Lung (tissue), 12 donors: ENCODE measurements around the gene ADAM12. TPM values are rescaled to one million over a fixed set of nuclear protein-coding genes. Genes with fewer than 3 reads are reported as not detected.

ENCODE experiments used
- ATAC-seq: fragments of 200-7000 bp; cut with Tn5 transposase; one replicate; pipeline ENCODE4 v1.9.1; 2020; ENCODE audit warnings: moderate number of reproducible peaks; ENCODE audit not compliant: insufficient read depth, low FRiP score
- DNase-seq, 3 donors: peaks; one replicate each; pipeline ENCODE4 v3.0.0-alpha.2; 2013 to 2017
- H3K27ac ChIP-seq, 2 donors: one replicate each; pipeline ENCODE4 v1.5.1; 2013; ENCODE audit warnings: mild to moderate bottlenecking in 2 of 2, moderate library complexity in 2 of 2, control low read depth in 1 of 2, inconsistent platforms in 1 of 2, low read depth in 1 of 2, low read length in 1 of 2
- H3K27me3 ChIP-seq, 3 donors: one replicate each; pipeline ENCODE4 v1.5.1; 2013; ENCODE audit warnings: low read length in 2 of 3; ENCODE audit not compliant: control insufficient read depth in 3 of 3, insufficient read depth in 3 of 3
- H3K36me3 ChIP-seq, 4 donors: one replicate each; pipeline ENCODE4 v1.5.1; 2013; ENCODE audit warnings: low read length in 4 of 4, mild to moderate bottlenecking in 1 of 4, moderate library complexity in 1 of 4; ENCODE audit not compliant: control insufficient read depth in 4 of 4, insufficient read depth in 4 of 4
- H3K4me1 ChIP-seq, 5 donors: one replicate each; pipeline ENCODE4 v1.5.1; 2013; ENCODE audit warnings: low read length in 5 of 5, mild to moderate bottlenecking in 2 of 5, moderate library complexity in 1 of 5; ENCODE audit not compliant: control insufficient read depth in 5 of 5, insufficient read depth in 5 of 5
- H3K4me3 ChIP-seq: one replicate; pipeline ENCODE4 v1.5.1; 2013; ENCODE audit warnings: mild to moderate bottlenecking, control low read depth, moderate library complexity
- H3K9ac ChIP-seq, 2 donors: one replicate each; pipeline ENCODE4 v1.5.1; 2013; ENCODE audit warnings: low read length in 2 of 2, control low read depth in 1 of 2; ENCODE audit not compliant: insufficient read depth in 1 of 2
- H3K9me3 ChIP-seq, 4 donors: one replicate each; pipeline ENCODE4 v1.5.1; 2013; ENCODE audit warnings: low read length in 3 of 4, mild to moderate bottlenecking in 1 of 4, moderate library complexity in 1 of 4; ENCODE audit not compliant: control insufficient read depth in 4 of 4, insufficient read depth in 3 of 4
- WGBS, 2 donors: extraction: QIAGEN DNeasy Blood & Tissue Kit; methylation state at CpG; one replicate each; pipeline ENCODE4 v1.1.7; 2013; 5-methylcytosine and 5-hydroxymethylcytosine counted together
- polyA plus RNA-seq, 2 donors: library from polyadenylated mRNA; stranded (reverse); fragments of 200-250 nt; gene quantifications; one replicate each; pipeline ENCODE4 v1.2.1, GENCODE V29; 2013
- total RNA-seq, 2 donors: library from RNA; depleted of rRNA in 1 of 2; stranded (reverse); fragments of >200 nt in 1 of 2; gene quantifications; one replicate each; pipeline ENCODE4 v1.2.1, GENCODE V29; 2014 to 2021
- TF ChIP-seq, protein P1 (sequence below): IDR thresholded peaks from 2 replicates; pipeline ENCODE4 v1.5.1; 2012; ENCODE audit warnings: mild to moderate bottlenecking; ENCODE audit errors: control extremely low read depth, extremely low read depth
- donor health status: control.
- donor health status: control.
- donor health status: Bipolar disorder and iron deficiency.
- donor health status: healthy.
- donor health status: DM: yes; HTN: yes; CAD: no.

Gene ADAM12
- total and polyA plus RNA-seq, 4 donors, result 0.16 to 5.8 (median 0.85) TPM

GRCh38 chr10:126117196-126117595 is 271.1 kb downstream of the ADAM12 start:
- Histone ChIP-seq H3K9ac (no peak overlapping the region), H3K4me1 (peaks cover 0 to 8% (median 5%) of the 10 kb centered on the region in 5 donors), H3K27me3 (no peaks in the 10 kb centered on the region), H3K27ac (no peak overlapping the region), H3K36me3 (peaks cover 0 to 2% (median 0%) of the 10 kb centered on the region in 4 donors), H3K9me3 (peaks cover 0 to 3% (median 0%) of the 10 kb centered on the region in 4 donors), H3K4me3 (no peak overlapping the region)
- no peak for ATAC-seq
- TF ChIP-seq, protein P1, sequence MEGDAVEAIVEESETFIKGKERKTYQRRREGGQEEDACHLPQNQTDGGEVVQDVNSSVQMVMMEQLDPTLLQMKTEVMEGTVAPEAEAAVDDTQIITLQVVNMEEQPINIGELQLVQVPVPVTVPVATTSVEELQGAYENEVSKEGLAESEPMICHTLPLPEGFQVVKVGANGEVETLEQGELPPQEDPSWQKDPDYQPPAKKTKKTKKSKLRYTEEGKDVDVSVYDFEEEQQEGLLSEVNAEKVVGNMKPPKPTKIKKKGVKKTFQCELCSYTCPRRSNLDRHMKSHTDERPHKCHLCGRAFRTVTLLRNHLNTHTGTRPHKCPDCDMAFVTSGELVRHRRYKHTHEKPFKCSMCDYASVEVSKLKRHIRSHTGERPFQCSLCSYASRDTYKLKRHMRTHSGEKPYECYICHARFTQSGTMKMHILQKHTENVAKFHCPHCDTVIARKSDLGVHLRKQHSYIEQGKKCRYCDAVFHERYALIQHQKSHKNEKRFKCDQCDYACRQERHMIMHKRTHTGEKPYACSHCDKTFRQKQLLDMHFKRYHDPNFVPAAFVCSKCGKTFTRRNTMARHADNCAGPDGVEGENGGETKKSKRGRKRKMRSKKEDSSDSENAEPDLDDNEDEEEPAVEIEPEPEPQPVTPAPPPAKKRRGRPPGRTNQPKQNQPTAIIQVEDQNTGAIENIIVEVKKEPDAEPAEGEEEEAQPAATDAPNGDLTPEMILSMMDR, result no peak
- WGBS, 2 donors, result 55 to 67% methylated on average over 3 of the region's 3 CpGs
- no peak for DNase-seq

DNA sequence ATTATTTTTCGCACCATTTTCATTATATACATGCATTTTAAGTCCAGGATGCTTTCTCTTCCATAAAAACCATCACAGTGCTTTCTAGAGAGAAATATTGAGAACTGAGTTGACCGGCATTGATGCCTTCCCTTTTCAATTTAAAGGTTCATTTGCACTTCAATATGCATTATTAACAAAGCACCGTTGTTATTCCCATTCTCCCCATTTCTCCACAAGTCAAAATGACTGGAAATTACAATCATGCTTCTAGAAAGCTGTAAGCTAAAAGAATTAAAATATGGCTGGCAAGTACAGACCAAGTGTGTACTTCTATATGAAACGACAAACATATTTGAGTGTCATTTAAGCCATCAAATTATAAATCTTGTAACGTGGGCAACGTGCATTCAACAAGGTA is 272.4 kb downstream of the ADAM12 start:
- peaks cover 0 to 17% (median 5%) of the 10 kb centered on the region in 5 donors for H3K4me1 ChIP-seq
- no peak overlapping the region for H3K27ac ChIP-seq
- H3K4me3 ChIP-seq, result no peak overlapping the region
- DNase-seq (no peak), ATAC-seq (no peak)
- peaks cover 0 to 2% (median 0%) of the 10 kb centered on the region in 4 donors for H3K36me3 ChIP-seq
- 73 to 80% methylated on average over 6 of the region's 6 CpGs for WGBS, 2 donors
- no peaks in the 10 kb centered on the region for H3K27me3 ChIP-seq
- H3K9me3 ChIP-seq, result peaks cover 0 to 3% (median 0%) of the 10 kb centered on the region in 4 donors
- no peak overlapping the region for H3K9ac ChIP-seq
- TF ChIP-seq, protein P1, result no peak

- H3K27ac ChIP-seq, result no peak overlapping the region
- no peak overlapping the region for H3K9ac ChIP-seq
- ATAC-seq (no peak), DNase-seq (no peak)
- H3K4me1 ChIP-seq, result peaks cover 0 to 25% (median 5%) of the 10 kb centered on the region in 5 donors
- TF ChIP-seq, protein P1, result no peak
- WGBS, 2 donors, result 75 to 84% methylated on average over 8 of the region's 8 CpGs
- no peaks in the 10 kb centered on the region for H3K27me3 ChIP-seq
- H3K9me3 ChIP-seq, result peaks cover 0 to 3% (median 0%) of the 10 kb centered on the region in 4 donors
- peaks cover 0 to 2% (median 0%) of the 10 kb centered on the region in 4 donors for H3K36me3 ChIP-seq
- H3K4me3 ChIP-seq, result no peak overlapping the region
These were observed 273.3 kb downstream of the ADAM12 start for GRCh38 chr10:126114884-126115555.
